Esophagus squamous epithelium (tissue), 4 donors: ENCODE data around the gene SPTLC2.

ENCODE experiments used
- POLR2A ChIP-seq, 4 donors: fragments of 450-650 bp; IDR thresholded peaks; one replicate each; pipeline ENCODE4 v1.6.1; 2017; ENCODE audit warnings: antibody characterized with exemption in 4 of 4, mild to moderate bottlenecking in 4 of 4, moderate library complexity in 3 of 4
- TF ChIP-seq, protein P1 (sequence below), 6 experiments: fragments of 450-650 bp in 4 of 6; fragments of 200-600 bp in 2 of 6; sonication (generic) in 2 of 6; IDR thresholded peaks; one replicate each; pipeline ENCODE4 v1.5.1; 2016 to 2019; ENCODE audit warnings: antibody characterized with exemption in 6 of 6, mild to moderate bottlenecking in 4 of 6, moderate library complexity in 4 of 6

- TF ChIP-seq, protein P1, sequence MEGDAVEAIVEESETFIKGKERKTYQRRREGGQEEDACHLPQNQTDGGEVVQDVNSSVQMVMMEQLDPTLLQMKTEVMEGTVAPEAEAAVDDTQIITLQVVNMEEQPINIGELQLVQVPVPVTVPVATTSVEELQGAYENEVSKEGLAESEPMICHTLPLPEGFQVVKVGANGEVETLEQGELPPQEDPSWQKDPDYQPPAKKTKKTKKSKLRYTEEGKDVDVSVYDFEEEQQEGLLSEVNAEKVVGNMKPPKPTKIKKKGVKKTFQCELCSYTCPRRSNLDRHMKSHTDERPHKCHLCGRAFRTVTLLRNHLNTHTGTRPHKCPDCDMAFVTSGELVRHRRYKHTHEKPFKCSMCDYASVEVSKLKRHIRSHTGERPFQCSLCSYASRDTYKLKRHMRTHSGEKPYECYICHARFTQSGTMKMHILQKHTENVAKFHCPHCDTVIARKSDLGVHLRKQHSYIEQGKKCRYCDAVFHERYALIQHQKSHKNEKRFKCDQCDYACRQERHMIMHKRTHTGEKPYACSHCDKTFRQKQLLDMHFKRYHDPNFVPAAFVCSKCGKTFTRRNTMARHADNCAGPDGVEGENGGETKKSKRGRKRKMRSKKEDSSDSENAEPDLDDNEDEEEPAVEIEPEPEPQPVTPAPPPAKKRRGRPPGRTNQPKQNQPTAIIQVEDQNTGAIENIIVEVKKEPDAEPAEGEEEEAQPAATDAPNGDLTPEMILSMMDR (IDR thresholded peaks at IDR 0.05) = no peak
- no peak for TF ChIP-seq POLR2A (IDR thresholded peaks at IDR 0.05)
Measured at GRCh38 chr14:77470224-77470870, 146.1 kb downstream of the SPTLC2 start.
